Measurements from ENCODE around the gene C10orf88. TPM values are rescaled to one million over a fixed set of nuclear protein-coding genes. Genes with fewer than 3 reads are reported as not detected.

Gene C10orf88
- total RNA-seq, 1 donor = 9.9 TPM

- no peak for DNase-seq (ENCODE audit: low read depth)
- H3K4me3 ChIP-seq (ENCODE audit: low read depth, low read length) = no peak overlapping the region
- TF ChIP-seq CTCF (IDR thresholded peaks at IDR 0.05; ENCODE audit: insufficient read depth, low read depth, low read length) = no peak
These were observed 14.7 kb upstream of the C10orf88 start for GRCh38 chr10:122968698-122969097.

GRCh38 chr10:122966879-122967278 lies 12.9 kb upstream of the C10orf88 start:
- H3K4me3 ChIP-seq (ENCODE audit: low read depth, low read length) = no peak overlapping the region
- no peak for TF ChIP-seq CTCF (IDR thresholded peaks at IDR 0.05; ENCODE audit: insufficient read depth, low read depth, low read length)
- no peak for DNase-seq (ENCODE audit: low read depth)

- no peak for TF ChIP-seq CTCF (IDR thresholded peaks at IDR 0.05; ENCODE audit: insufficient read depth, low read depth, low read length)
These were observed 8.4 kb upstream of the C10orf88 start for GRCh38 chr10:122962405-122962804.

GRCh38 chr10:122957474-122957873 lies 3.4 kb upstream of the C10orf88 start:
- H3K4me3 ChIP-seq (ENCODE audit: low read depth, low read length) = no peak overlapping the region
- TF ChIP-seq CTCF (IDR thresholded peaks at IDR 0.05; ENCODE audit: insufficient read depth, low read depth, low read length) = no peak
- no peak for DNase-seq (ENCODE audit: low read depth)

More at GRCh38 chr10:122962405-122962804, 8.4 kb upstream of the C10orf88 start:
- DNase-seq (ENCODE audit: low read depth) = no peak
- no peak overlapping the region for H3K4me3 ChIP-seq (ENCODE audit: low read depth, low read length)

GRCh38 chr10:122955892-122956291 lies 1.9 kb upstream of the C10orf88 start:
- no peak for TF ChIP-seq CTCF (IDR thresholded peaks at IDR 0.05; ENCODE audit: insufficient read depth, low read depth, low read length)
- no peak for DNase-seq (ENCODE audit: low read depth)
- no peak overlapping the region for H3K4me3 ChIP-seq (ENCODE audit: low read depth, low read length)

GRCh38 chr10:122954731-122955050 lies 664 bp upstream of the C10orf88 start:
- peak overlapping the region; percentile 90 for H3K4me3 ChIP-seq (ENCODE audit: low read depth, low read length)
- TF ChIP-seq CTCF (IDR thresholded peaks at IDR 0.05; ENCODE audit: insufficient read depth, low read depth, low read length) = no peak
- no peak for DNase-seq (ENCODE audit: low read depth)

- no peak for TF ChIP-seq CTCF (IDR thresholded peaks at IDR 0.05; ENCODE audit: insufficient read depth, low read depth, low read length)
- DNase-seq (ENCODE audit: low read depth) = no peak
- H3K4me3 ChIP-seq (ENCODE audit: low read depth, low read length) = no peak overlapping the region
These were observed 4.7 kb downstream of the C10orf88 start for GRCh38 chr10:122949296-122949695.

Measured in fibroblast of villous mesenchyme (primary cell).